ENCODE measurements around the gene NPM3.

- TF ChIP-seq CTCF (IDR thresholded peaks at IDR 0.05; ENCODE audit: insufficient read depth, low read length, poor library complexity, severe bottlenecking) (no peak), EZH2phosphoT487 (conservative IDR thresholded peaks at IDR 0.05; ENCODE audit: low read length) (no peak)
Measured at GRCh38 chr10:101783736-101784118, 481 bp upstream of the NPM3 start.
